OCI-LY1 (cell line): ENCODE data around the gene RNF187.

Experiments
- CTCF ChIP-seq: fragments of 200-600 bp; sonication (generic), shearing (Covaris generic); IDR thresholded peaks from 2 replicates; pipeline ENCODE4 v1.5.1; 2017; ENCODE audit warnings: mild to moderate bottlenecking, antibody characterized with exemption, low read length, moderate library complexity, mixed read lengths
- EZH2 ChIP-seq: fragments of 200-600 bp; sonication (generic), shearing (Covaris generic); IDR thresholded peaks from 2 replicates; pipeline ENCODE4 v1.8.0; 2017; ENCODE audit warnings: borderline replicate concordance, mixed run types, mild to moderate bottlenecking, antibody characterized with exemption, low read length, moderate library complexity, mixed read lengths

GRCh38 chr1:228457017-228457395 is 30.2 kb upstream of the RNF187 start:
- no peak for TF ChIP-seq CTCF
- TF ChIP-seq EZH2: no peak
